Vagina (tissue), 2 donors: Measurements from ENCODE around the gene PITRM1.

ENCODE experiments used
- CTCF ChIP-seq, 3 experiments: fragments of 450-650 bp in 2 of 3; fragments of 200-600 bp in 1 of 3; sonication (generic) in 1 of 3; IDR thresholded peaks; one replicate each; pipeline ENCODE4 v1.5.1; 2017 to 2019; ENCODE audit warnings: antibody characterized with exemption in 3 of 3, mild to moderate bottlenecking in 2 of 3, moderate library complexity in 2 of 3
- POLR2AphosphoS5 ChIP-seq, 2 donors: sonication (generic); formaldehyde crosslinking; IDR thresholded peaks; one replicate each; pipeline ENCODE4 v1.9.0; 2017; ENCODE audit warnings: antibody characterized with exemption in 2 of 2, mild to moderate bottlenecking in 2 of 2, low read depth in 1 of 2; ENCODE audit not compliant: insufficient read depth in 1 of 2

GRCh38 chr10:3151889-3152565, 20.6 kb downstream of the PITRM1 start:
- no peak for TF ChIP-seq CTCF (IDR thresholded peaks at IDR 0.05)
- no peak for TF ChIP-seq POLR2AphosphoS5 (IDR thresholded peaks at IDR 0.05; ENCODE audit: insufficient read depth in 1 of 2, low read depth in 1 of 2)
